ENCODE results near the gene TEX35.

TEX35 gene

DNA sequence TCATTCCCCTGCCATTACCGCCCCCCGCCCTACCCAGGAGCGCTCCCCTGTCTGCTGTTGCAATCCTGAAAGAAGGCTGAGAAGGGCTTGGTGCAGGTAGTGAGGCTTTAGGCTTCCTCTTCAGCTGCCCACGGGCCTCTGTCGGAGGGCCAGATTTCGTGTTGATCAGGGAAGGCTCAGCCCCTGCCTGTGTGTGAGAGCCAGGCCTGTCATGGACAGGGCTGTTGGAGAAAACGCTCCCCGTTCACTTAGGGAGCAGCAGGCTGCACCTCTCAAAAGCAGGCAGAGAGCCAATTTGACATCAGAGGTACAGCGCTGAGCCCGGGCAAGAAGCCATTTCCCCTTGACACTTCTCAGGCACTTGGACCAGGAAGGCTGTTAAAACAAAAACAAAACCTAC is 19.0 kb downstream of the TEX35 start:
- TF ChIP-seq, protein P1, sequence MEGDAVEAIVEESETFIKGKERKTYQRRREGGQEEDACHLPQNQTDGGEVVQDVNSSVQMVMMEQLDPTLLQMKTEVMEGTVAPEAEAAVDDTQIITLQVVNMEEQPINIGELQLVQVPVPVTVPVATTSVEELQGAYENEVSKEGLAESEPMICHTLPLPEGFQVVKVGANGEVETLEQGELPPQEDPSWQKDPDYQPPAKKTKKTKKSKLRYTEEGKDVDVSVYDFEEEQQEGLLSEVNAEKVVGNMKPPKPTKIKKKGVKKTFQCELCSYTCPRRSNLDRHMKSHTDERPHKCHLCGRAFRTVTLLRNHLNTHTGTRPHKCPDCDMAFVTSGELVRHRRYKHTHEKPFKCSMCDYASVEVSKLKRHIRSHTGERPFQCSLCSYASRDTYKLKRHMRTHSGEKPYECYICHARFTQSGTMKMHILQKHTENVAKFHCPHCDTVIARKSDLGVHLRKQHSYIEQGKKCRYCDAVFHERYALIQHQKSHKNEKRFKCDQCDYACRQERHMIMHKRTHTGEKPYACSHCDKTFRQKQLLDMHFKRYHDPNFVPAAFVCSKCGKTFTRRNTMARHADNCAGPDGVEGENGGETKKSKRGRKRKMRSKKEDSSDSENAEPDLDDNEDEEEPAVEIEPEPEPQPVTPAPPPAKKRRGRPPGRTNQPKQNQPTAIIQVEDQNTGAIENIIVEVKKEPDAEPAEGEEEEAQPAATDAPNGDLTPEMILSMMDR (IDR thresholded peaks at IDR 0.05), result no peak

DNA sequence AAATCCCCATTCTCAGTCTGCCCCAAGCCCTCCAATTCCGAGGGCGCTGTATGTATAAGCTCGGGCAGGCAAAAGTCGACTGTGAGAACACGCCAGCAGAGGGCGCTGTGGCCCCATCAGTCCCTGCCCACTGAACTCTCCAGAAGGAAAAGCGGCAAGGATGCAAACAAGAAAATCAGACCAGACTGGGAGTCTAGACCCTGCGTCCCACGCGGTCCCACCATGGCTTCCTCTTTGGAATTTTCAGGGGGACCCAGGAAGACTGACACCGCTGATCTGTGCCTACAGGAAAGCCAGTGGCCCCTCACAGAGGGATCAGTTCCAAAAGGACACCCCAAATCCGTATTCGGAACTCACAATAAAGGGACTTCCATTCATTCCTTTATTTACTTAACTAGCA is 19.5 kb downstream of the TEX35 start:
- TF ChIP-seq, protein P1 (IDR thresholded peaks at IDR 0.05), result peak; percentile 94

DNA sequence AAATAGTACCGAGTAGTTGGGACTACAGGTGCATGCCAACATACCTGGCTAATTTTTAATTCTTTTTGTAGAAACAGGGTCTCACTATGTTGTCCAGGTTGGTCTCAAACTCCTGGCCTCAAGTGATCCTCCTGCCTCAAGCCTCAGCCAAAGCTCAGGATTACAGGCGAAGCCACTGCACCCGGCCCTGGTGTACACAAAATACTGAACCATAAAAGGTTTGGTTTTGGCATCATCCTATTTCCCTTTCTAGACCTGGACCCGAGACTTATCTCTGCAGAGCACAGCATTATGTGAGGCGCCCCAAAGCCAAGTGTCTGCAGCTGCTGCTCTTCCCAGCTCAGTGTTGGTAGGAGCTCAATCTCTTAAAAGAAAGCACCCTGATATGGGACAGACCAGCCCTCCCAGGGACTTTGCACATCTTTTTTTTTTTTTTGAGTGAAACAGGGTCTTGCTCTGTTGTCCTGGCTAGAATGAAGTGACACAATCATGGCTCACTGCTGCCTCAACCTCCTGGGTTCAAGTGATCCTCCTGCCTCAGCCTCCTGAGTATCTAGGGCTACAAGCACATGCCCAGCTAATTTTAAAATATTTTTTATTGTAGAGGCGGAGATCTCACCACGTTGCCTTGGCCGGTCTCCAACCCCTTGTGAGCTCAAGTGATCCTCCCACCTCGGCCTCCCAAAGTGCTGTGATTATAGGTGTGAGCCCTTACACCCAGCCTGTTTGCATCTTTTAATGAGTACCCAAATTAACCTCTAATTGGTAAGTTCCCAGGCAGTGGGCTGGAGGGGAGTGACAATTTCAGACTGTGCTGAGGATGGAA is 20.4 kb downstream of the TEX35 start:
- TF ChIP-seq, protein P1 (IDR thresholded peaks at IDR 0.05), result no peak

DNA sequence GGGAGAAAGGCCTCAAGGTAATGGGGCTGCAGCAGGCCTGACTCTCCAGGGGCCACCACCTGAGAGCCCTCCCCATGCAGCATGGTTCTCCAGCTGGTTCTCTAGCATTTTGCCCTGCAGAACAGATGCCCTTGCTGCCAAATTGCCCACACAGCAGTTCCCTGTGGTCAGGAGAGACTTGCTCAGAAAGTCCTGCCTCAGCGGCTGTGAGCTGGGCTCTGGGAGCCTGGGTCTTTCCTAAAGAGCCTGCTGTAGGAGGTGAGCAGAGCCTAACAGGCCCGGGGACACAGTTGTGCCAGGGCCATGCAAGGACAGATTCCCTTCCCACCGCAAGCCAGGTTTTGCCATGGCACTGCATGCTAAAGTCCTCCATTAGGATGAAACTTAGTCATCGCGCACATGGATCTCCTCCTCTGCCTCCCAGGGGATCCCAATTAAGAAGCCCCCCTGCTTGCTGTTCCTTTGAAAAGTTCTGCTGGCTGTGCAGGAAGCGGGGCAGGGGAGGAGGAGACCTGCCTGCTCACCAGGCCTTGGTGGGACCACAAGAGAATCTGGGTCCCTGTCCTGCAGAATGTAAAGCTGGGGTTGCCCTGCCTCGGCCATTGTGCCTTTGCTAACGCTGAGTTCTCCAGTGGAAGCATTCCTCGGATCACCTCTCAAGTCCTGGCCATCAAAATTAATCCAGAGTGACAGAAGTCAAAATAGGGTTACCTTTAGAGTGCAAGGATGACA is 21.4 kb downstream of the TEX35 start:
- TF ChIP-seq, protein P1 (IDR thresholded peaks at IDR 0.05), result no peak

DNA sequence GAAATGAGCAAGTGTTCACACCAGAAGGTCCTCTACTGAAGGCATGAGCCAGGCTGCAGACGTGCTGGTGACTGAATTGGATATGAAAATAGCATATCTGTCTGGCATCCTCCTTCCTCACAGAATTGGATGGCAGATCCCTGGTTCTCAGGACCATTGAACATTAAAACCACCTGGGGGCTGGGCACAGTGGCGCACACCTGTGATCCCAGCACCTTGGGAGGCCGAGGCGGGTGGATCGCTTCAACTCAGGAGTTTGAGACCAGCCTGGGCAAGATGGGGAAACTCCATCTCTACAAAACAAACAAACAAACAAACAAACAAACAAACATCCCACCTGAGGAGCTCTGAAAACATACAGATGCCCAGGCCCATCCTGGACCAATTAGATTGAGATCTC is 23.4 kb downstream of the TEX35 start:
- TF ChIP-seq, protein P1 (IDR thresholded peaks at IDR 0.05), result no peak

DNA sequence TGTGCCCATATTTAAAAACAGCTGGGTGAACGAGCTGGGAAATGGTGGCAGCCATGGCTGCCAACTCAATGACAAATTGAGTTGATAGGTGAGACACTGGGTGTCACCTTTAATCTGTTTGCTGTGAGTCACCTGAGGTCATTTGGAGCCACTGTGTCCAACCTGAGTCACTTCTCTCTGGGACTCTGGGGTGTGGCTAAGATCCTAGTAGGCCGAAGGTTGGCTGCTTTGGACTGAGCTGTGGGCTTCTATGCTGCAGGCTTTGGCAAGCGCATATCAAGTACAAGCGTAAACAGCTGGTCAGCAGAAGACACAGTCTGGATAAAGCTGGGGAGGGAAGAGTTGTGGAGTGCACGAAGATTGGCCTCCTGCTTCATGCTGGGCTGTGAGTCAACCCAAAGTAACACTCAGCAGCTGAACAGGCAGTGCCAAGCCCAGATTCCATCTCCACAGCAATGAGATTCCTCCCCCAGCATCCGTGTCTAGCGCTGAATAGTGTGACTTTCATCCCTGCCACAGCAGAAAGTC is 24.0 kb downstream of the TEX35 start:
- TF ChIP-seq, protein P1 (IDR thresholded peaks at IDR 0.05), result no peak

DNA sequence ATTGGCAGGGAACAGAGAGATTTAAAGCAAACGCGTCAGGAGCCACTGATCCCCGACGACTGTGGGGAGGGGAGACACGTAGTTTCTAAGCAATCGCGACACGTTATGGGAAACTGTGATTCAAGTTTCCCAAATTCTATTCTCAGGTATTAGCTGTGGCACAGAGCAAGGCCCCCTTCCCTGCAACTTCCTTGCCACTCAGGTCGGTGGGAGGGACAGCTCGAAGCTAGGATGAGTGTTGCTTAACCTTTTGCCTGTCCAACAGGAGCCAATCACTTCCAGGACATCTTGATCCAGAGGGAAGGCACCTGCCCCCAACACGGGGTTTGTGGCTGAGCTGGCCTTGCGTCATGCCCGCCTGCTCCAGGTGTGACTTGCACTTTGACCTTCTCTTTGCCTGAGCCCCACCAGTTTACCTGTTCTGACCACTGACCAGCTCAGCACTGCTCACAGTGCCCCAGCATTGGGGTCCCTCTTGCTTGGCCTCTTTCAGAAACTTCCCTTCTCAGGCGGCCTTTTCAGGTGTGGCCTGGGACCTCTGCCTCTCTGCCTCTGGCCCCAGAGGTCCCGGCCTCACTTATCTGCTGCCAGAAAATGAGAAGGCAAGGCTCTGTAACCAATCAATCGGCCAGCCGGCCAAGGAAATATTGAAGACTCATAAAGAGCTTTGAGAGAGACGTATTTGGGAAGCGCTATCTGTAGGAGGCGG is 24.6 kb downstream of the TEX35 start:
- TF ChIP-seq, protein P1 (IDR thresholded peaks at IDR 0.05), result no peak
